Activated T-helper 1 cell treated with anti-CD3 and anti-CD28 coated beads, Interleukin-2, amount 50 U/mL, for 16 hours (primary cell): ENCODE data around the gene GOLIM4.

Source experiments
- DNase-seq, 2 donors: peaks; one replicate each; pipeline ENCODE4 v3.0.0-alpha.2; 2020; ENCODE audit warnings: low read depth in 1 of 2, low spot score in 1 of 2

GOLIM4 gene

DNA sequence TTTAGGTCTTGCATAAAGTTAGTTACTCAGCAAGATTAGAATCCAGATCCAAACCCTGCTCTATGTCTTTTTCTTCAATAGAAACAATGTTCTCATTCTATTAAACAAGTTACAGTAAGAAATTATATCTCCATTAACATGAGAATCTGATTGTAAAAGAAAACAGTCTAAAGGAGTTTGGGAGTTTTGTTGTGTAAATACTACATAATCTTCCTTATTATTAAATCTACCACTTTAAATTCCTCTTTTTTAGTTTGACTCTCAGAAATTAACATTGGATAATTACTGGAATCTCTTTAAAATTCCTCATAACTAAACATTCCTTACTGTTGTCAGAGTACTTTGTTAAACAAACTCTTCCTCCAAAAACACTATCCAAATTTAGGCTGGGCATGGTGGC, 1.7 kb upstream of the GOLIM4 start:
- DNase-seq, result no peak

GRCh38 chr3:168096210-168096652, 507 bp upstream of the GOLIM4 start:
- DNase-seq, result no peak

- no peak for DNase-seq
Measured at GRCh38 chr3:168094877-168095610, 680 bp downstream of the GOLIM4 start.

GRCh38 chr3:168094580-168094876, 1.2 kb downstream of the GOLIM4 start:
- DNase-seq, result no peak

GRCh38 chr3:168093790-168094189, 1.9 kb downstream of the GOLIM4 start:
- no peak for DNase-seq

- DNase-seq, result no peak
Measured at GRCh38 chr3:168093229-168093628, 2.5 kb downstream of the GOLIM4 start.

DNA sequence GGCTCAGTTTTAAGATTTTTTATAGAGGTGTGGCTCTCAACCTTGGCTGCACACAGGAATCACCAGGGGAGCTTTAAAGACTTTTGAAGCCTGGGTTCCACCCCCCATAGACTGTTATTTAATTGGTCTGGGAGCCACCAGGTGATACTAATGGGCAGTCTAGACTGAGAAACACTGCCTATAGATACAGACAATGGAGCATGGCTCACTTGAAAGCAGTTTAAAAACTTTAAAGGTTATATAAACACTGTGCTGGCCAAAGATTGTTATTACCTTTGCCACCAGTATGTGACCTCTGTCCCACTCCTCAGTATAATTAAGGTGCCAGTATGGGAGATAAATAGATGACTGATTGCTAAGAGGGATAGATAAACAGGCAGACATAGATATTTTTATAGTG, 3.8 kb downstream of the GOLIM4 start:
- no peak for DNase-seq

DNA sequence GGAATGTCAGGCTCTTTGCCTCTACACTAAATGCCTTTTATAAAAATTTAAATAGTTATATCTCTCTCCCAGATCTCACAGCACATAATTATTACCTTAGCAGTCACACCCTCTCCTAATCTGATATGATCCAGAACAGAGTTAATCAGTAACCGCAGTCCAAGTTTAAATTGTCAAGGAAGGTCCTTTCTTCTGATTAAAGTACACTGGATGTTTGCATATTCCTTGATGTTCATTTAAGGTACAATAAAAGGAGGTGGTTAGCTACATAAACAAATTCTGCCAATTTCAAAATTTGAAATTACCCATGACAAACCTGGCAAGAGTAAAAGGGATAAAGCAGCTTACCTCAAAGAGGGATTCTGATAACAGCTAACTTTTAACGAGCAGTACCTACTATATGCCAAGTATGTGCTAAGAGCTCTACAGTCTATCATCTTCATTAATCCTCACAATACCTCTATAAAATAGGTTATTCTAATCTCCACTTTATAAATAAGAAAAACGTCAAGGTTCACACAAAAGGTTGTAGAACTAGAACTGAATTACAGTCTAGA, 4.3 kb downstream of the GOLIM4 start:
- no peak for DNase-seq

- DNase-seq, result no peak
Measured at GRCh38 chr3:168090306-168091085, 5.2 kb downstream of the GOLIM4 start.

- DNase-seq, result no peak
Measured at GRCh38 chr3:168089179-168089771, 6.4 kb downstream of the GOLIM4 start.

- DNase-seq, result no peak
Measured at GRCh38 chr3:168088106-168088720, 7.5 kb downstream of the GOLIM4 start.

- DNase-seq, result no peak
Measured at GRCh38 chr3:168087539-168087938, 8.2 kb downstream of the GOLIM4 start.

GRCh38 chr3:168086541-168087260, 9.0 kb downstream of the GOLIM4 start:
- DNase-seq, result no peak

DNA sequence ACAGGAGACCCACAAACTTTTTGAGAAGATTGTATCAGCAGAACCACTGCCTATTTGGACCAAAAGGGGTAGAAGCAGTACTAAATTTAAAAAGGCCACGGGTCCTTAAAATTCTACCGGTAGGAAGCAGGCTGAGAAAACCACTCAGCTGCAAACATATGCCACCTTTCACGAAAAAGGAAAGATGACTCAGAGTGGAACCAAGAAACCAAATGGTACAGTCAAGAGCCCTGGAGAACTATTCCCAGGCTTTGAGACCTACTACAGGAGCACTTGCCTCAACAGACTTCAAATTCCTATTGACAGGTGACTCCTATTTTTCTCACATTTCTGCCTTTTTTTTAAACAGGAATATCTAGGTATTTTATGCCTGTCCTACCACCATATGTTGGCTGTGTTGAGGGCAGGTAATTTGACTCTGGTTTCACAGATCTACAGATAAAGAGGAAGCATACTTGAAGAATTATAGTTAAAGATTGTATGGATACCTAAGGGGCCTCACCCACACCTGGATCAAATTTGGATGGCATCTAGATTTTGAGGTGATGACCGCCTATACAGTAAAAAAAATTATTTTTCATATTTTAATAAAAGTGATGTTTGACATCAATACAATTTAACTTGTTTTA, 10.1 kb downstream of the GOLIM4 start:
- no peak for DNase-seq

DNA sequence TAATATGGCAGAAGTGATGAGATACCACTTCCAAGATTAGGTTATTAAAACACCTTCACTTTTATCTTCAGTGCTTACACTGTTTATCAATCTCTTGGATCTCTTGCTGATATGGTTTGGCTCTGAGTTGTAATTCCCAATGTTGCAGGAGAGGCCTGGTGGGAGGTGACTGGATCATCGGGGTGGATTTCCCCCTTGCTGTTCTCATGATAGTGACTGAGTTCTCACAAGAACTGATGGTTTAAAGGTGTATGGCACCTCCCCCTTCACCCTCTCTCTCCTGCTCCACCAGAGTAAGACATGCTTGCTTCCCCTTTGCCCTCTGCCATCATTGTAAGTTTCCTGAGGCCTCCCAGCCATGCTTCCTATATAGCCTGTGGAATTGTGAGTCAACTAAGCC, 11.8 kb downstream of the GOLIM4 start:
- DNase-seq, result no peak

DNA sequence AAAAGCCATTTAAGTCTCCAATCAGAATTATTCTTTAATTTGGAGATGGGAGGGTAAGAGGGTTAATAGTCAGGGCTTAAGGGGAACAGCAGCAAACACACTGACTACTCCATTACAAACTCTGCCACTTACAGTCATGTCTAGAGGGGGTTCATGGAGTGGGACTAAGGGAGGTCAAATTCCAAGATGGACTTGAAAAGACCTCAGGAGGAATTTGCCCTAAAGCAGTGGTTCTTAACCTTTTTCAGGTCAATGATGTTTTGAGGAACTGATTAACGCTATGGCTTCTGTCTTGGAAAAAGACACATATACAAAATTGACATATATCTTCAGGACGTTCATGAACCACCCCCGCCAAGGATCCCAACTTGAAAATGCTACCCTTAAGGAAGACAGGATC, 13.9 kb downstream of the GOLIM4 start:
- no peak for DNase-seq

DNA sequence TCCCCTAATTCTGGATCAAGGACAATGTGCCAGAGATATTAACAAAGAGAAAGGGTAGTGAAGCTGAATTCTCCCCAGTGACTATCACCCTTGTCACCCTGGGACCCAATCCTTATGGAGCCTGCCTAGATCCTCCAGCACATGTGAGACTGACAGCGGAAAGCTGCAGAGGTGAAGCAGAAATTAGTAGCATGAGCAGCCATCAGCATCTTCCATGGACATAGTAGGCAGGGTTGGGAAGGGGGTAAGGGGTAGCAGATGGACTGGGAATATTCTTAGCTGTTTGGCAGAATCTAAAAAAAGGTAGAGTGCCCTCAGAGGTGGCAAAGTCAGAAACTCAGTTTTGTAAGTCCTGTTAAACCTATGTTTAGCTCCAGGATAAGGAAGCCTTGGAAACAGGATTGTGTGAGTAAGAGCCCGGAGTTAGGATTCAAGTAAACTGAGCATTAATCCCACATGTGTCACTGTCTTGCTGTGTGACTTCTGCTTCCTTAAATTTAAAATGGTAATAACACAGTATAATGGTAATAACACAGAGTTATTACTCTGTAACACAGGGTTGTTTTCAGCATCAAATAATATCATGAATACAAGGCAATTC, 14.5 kb downstream of the GOLIM4 start:
- DNase-seq, result no peak

GRCh38 chr3:168080499-168081170, 15.1 kb downstream of the GOLIM4 start:
- no peak for DNase-seq

DNA sequence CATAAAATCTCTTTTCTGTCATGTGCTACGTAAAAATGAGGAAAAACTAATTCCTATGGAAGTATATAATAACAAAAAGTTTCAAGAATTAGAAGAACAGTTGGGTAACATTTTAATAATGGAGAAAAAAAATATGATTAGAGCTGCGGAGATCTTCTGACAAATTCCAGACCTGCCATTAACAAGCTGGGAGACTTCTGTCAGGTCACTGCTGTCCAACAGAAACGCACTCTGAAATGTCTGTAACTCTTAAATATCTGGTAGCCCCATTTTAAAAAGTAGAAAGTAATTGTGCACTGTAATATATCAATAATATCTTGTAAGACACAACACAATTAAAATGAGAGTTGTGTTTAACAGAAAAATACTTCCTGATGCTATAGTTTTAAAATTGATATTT, 15.7 kb downstream of the GOLIM4 start:
- DNase-seq, result no peak

GRCh38 chr3:168077091-168077490, 18.6 kb downstream of the GOLIM4 start:
- no peak for DNase-seq
